Upper lobe of left lung (tissue), 4 donors: Measurements from ENCODE around the gene BCAS3.

Experiments
- CTCF ChIP-seq, 6 experiments: fragments of 450-650 bp in 4 of 6; fragments of 200-600 bp in 2 of 6; sonication (generic) in 2 of 6; IDR thresholded peaks; one replicate each; pipeline ENCODE4 v1.5.1; 2016 to 2019; ENCODE audit warnings: antibody characterized with exemption in 6 of 6
- EP300 ChIP-seq, 4 donors: sonication (generic); formaldehyde crosslinking; IDR thresholded peaks; one replicate each; pipeline ENCODE4 v1.5.1; 2017; ENCODE audit warnings: antibody characterized with exemption in 4 of 4, control low read depth in 2 of 4
- POLR2A ChIP-seq, 4 donors: fragments of 450-650 bp; IDR thresholded peaks; one replicate each; pipeline ENCODE4 v1.5.1; 2016 to 2017; ENCODE audit warnings: antibody characterized with exemption in 4 of 4, mild to moderate bottlenecking in 2 of 4
- POLR2AphosphoS5 ChIP-seq, 2 donors: sonication (generic); formaldehyde crosslinking; IDR thresholded peaks; one replicate each; pipeline ENCODE4 v1.5.1; 2017; ENCODE audit warnings: antibody characterized with exemption in 2 of 2

- TF ChIP-seq POLR2AphosphoS5 (IDR thresholded peaks at IDR 0.05), result no peak
- no peak for TF ChIP-seq POLR2A (IDR thresholded peaks at IDR 0.05)
- no peak for TF ChIP-seq CTCF (IDR thresholded peaks at IDR 0.05)
- no peak for TF ChIP-seq EP300 (IDR thresholded peaks at IDR 0.05)
Observed at GRCh38 chr17:60840456-60840855, 162.8 kb downstream of the BCAS3 start.
